Breast epithelium (tissue), 4 donors: Measurements from ENCODE around the gene ADCY7. TPM values are rescaled to one million over a fixed set of nuclear protein-coding genes. Genes with fewer than 3 reads are reported as not detected.

Source experiments
- DNase-seq, 2 donors: peaks; one replicate each; pipeline ENCODE4 v3.0.0-alpha.2; 2019; ENCODE audit warnings: low spot score in 2 of 2
- H3K27ac ChIP-seq, 2 donors: fragments of 200-600 bp; sonication (generic) in 1 of 2; one replicate each; pipeline ENCODE4 v1.5.1; 2016 to 2019; ENCODE audit warnings: mild to moderate bottlenecking in 1 of 2
- H3K27me3 ChIP-seq, 2 donors: fragments of 200-600 bp; sonication (generic) in 1 of 2; one replicate each; pipeline versions ENCODE4 v1.5.1 to v1.6.0; 2017 to 2019; ENCODE audit warnings: control low read depth in 1 of 2, mild to moderate bottlenecking in 1 of 2
- H3K36me3 ChIP-seq: fragments of 200-600 bp; one replicate; pipeline ENCODE4 v1.5.1; 2019
- H3K4me1 ChIP-seq, 2 donors: fragments of 200-600 bp; sonication (generic); one replicate each; pipeline ENCODE4 v1.5.1; 2016 to 2019; ENCODE audit warnings: control low read depth in 1 of 2
- H3K4me3 ChIP-seq, 3 donors: fragments of 200-600 bp; sonication (generic); 1 replicate in 2 of 3; 2 replicates in 1 of 3; pipeline ENCODE4 v1.5.1; 2016 to 2019; ENCODE audit warnings: mild to moderate bottlenecking in 3 of 3, moderate library complexity in 2 of 3
- H3K9me3 ChIP-seq, 2 donors: fragments of 200-600 bp; sonication (generic) in 1 of 2; one replicate each; pipeline ENCODE4 v1.5.1; 2016 to 2019; ENCODE audit warnings: control low read depth in 1 of 2
- POLR2A ChIP-seq: fragments of 450-650 bp; IDR thresholded peaks from one replicate; pipeline ENCODE4 v1.6.1; 2016; ENCODE audit warnings: antibody characterized with exemption, mild to moderate bottlenecking, moderate library complexity
- POLR2AphosphoS5 ChIP-seq, 3 donors: sonication (generic); formaldehyde crosslinking; IDR thresholded peaks; one replicate each; pipeline ENCODE4 v1.6.1; 2017; ENCODE audit warnings: antibody characterized with exemption in 3 of 3
- intact Hi-C: fragments of 100-400 bp; cut with DNase I; formaldehyde crosslinking; loops from one replicate; pipeline ENCODE4 v1.15.1; 2023; ENCODE audit warnings: low total_unique reads
- total RNA-seq, 3 donors: library from RNA; depleted of rRNA; stranded (reverse); fragments of >200 nt; gene quantifications; one replicate each; pipeline ENCODE4 v1.1.0, GENCODE V29; 2016
- TF ChIP-seq, protein P1 (sequence below), 3 donors: fragments of 450-650 bp; IDR thresholded peaks; one replicate each; pipeline ENCODE4 v1.5.1; 2016 to 2017; ENCODE audit warnings: antibody characterized with exemption in 3 of 3, mild to moderate bottlenecking in 3 of 3, moderate library complexity in 3 of 3

Gene ADCY7
- total RNA-seq, 3 donors from 2014 or later = 6.2 to 30.7 (median 10.2) TPM

- Histone ChIP-seq H3K4me3 (no peak overlapping the region), H3K4me1 (no peaks in the 10 kb centered on the region), H3K36me3 (no peaks in the 10 kb centered on the region), H3K27ac (no peak overlapping the region), H3K9me3 (no peaks in the 10 kb centered on the region), H3K27me3 (no peaks in the 10 kb centered on the region)
- intact Hi-C loops = no loop called here
- no peak for DNase-seq
- no peak for TF ChIP-seq POLR2A
- TF ChIP-seq POLR2AphosphoS5 (IDR thresholded peaks at IDR 0.05) = no peak
- TF ChIP-seq, protein P1, sequence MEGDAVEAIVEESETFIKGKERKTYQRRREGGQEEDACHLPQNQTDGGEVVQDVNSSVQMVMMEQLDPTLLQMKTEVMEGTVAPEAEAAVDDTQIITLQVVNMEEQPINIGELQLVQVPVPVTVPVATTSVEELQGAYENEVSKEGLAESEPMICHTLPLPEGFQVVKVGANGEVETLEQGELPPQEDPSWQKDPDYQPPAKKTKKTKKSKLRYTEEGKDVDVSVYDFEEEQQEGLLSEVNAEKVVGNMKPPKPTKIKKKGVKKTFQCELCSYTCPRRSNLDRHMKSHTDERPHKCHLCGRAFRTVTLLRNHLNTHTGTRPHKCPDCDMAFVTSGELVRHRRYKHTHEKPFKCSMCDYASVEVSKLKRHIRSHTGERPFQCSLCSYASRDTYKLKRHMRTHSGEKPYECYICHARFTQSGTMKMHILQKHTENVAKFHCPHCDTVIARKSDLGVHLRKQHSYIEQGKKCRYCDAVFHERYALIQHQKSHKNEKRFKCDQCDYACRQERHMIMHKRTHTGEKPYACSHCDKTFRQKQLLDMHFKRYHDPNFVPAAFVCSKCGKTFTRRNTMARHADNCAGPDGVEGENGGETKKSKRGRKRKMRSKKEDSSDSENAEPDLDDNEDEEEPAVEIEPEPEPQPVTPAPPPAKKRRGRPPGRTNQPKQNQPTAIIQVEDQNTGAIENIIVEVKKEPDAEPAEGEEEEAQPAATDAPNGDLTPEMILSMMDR (IDR thresholded peaks at IDR 0.05) = no peak
These were observed 14.8 kb upstream of the ADCY7 start for GRCh38 chr16:50251375-50252081.

GRCh38 chr16:50252082-50252611, 14.2 kb upstream of the ADCY7 start:
- H3K27me3 ChIP-seq = no peaks in the 10 kb centered on the region
- H3K9me3 ChIP-seq = no peaks in the 10 kb centered on the region
- intact Hi-C loops = no loop called here
- no peaks in the 10 kb centered on the region for H3K36me3 ChIP-seq
- TF ChIP-seq POLR2A (no peak), POLR2AphosphoS5 (IDR thresholded peaks at IDR 0.05) (no peak)
- TF ChIP-seq, protein P1 (IDR thresholded peaks at IDR 0.05) = no peak
- no peaks in the 10 kb centered on the region for H3K4me1 ChIP-seq
- peak in 1 of 2 donors; percentile 6 for DNase-seq
- H3K4me3 ChIP-seq = no peak overlapping the region
- no peak overlapping the region for H3K27ac ChIP-seq

GRCh38 chr16:50252874-50253513, 13.4 kb upstream of the ADCY7 start:
- no peaks in the 10 kb centered on the region for H3K27me3 ChIP-seq
- DNase-seq = no peak
- TF ChIP-seq POLR2A = no peak
- no peak for TF ChIP-seq POLR2AphosphoS5 (IDR thresholded peaks at IDR 0.05)
- TF ChIP-seq, protein P1 (IDR thresholded peaks at IDR 0.05) = no peak
- no peak overlapping the region for H3K4me3 ChIP-seq
- no peaks in the 10 kb centered on the region for H3K9me3 ChIP-seq
- H3K4me1 ChIP-seq = no peaks in the 10 kb centered on the region
- H3K36me3 ChIP-seq = no peaks in the 10 kb centered on the region
- intact Hi-C loops = no loop called here
- H3K27ac ChIP-seq = no peak overlapping the region

GRCh38 chr16:50253514-50253910, 12.8 kb upstream of the ADCY7 start:
- Histone ChIP-seq H3K9me3 (no peaks in the 10 kb centered on the region), H3K4me3 (no peak overlapping the region), H3K27me3 (no peaks in the 10 kb centered on the region), H3K4me1 (no peaks in the 10 kb centered on the region), H3K27ac (no peak overlapping the region), H3K36me3 (no peaks in the 10 kb centered on the region)
- peak in 1 of 2 donors; percentile 10 for DNase-seq
- intact Hi-C loops = no loop called here
- no peak for TF ChIP-seq POLR2A
- TF ChIP-seq POLR2AphosphoS5 (IDR thresholded peaks at IDR 0.05) = no peak
- TF ChIP-seq, protein P1 (IDR thresholded peaks at IDR 0.05) = no peak

GRCh38 chr16:50254072-50254471, 12.3 kb upstream of the ADCY7 start:
- TF ChIP-seq, protein P1 (IDR thresholded peaks at IDR 0.05) = no peak
- TF ChIP-seq POLR2A (no peak), POLR2AphosphoS5 (IDR thresholded peaks at IDR 0.05) (no peak)
- Histone ChIP-seq H3K27ac (no peak overlapping the region), H3K27me3 (no peaks in the 10 kb centered on the region), H3K4me1 (no peaks in the 10 kb centered on the region), H3K4me3 (no peak overlapping the region), H3K36me3 (no peaks in the 10 kb centered on the region), H3K9me3 (no peaks in the 10 kb centered on the region)
- no peak for DNase-seq
- intact Hi-C loops = no loop called here
